D341Med (cell line): ENCODE measurements around the gene BRD3.

Experiments
- DNase-seq: peaks from one replicate; pipeline ENCODE4 v3.0.0; 2012; ENCODE audit warnings: low spot score

The BRD3 gene

DNA sequence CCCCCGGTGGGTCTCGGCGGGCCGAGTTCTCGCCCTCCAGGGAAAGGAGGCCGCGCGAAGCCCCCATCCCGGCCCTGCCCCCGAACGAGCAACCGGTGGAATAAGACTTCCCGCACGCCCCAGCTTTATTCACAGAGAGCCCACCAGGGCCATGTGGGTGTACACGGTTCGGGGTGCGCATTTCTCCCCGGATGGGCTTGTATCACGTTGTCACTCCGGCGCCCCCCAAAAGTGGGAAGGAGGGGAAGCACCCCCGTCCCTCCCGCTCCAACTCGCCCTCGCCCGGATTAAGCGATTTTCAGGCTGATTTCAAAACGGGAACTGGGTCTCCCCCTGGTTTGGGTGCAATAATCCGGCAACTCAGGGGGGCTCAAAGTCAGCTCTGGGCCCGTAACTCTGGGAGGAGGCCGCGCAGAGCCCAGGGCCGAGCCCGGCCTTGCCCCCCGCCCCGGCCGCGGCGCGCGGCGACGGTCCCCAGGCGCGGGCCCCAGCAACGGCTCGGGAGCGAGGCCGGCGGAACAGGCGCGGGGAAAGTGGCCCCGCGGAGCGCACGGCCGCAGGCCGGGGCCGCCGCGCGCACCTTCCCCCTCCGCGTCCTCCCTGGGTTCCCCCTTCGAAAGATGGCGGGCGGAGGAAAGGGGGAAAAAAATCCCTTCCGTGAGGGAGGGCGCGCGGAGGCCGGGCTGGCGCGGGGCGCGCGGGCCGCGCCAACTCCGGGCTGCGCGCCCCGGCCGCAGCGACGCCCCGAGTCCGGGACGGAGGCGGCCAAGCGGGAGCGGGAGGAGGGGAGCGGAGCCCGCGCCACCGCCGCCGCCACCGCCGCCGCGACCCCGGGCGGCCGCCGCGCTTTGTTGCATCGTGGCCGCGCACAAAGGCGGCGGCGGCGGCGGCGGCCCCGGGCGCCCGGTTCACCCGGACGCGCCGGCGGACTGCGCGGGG lies 644 bp downstream of the BRD3 start:
- peak; percentile 83 for DNase-seq

DNA sequence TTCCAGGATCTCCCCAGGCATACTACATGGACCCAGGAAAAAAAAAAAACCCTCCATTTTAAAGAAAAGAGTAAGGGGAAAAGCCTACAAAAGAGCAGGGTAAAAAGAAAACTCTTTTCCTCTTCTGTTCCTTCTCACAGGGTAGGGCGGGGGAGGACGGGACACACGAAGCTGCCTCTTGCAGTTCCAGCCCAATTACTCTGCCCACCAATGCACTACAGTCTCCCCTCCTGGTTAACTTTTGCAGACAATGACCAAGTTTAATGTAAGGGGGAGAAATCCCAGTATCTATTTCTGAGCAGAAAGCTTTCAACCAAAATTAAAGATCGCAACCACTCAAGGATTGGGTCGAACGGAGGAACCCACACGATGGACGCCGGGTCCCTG lies 1.3 kb downstream of the BRD3 start:
- DNase-seq, result no peak

DNA sequence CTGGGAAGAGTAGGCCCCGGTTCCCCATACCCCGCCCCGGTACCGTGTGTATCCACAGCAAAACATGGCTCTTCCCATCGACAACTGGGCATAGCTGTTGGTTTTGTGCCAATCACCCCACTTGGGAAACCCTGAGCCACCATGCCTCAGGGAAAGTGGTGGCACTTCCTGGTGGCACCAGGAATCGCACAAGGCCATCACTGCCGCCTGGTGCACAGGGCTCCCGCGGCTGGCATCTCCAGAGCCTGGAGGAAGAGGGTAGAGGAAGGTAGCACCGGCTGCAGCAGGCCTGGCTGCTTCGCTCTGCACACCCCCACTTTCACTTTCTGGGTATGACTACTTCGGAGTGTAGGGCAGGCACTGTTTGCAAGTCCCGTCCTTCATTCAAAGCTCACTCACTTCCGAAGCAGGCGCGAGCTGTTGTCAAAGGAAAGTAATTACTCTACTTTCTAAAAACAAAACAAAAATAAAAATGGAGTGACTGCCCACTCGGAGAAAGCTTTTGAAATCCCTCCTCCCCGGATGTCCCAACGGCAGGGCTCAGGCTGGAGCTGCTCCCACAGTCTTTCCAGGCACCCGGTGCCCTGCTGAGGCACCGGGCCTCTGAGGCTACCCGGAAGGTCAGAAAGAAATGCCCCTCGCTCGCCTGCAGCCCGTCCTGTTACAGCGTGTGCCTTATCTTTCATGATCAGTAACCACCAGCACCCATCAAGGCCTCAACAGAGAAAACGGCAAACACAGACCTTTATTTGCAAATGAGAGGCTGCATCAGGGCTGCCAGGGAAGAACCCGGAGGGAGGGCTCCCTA lies 2.0 kb downstream of the BRD3 start:
- peak; percentile 28 for DNase-seq

DNA sequence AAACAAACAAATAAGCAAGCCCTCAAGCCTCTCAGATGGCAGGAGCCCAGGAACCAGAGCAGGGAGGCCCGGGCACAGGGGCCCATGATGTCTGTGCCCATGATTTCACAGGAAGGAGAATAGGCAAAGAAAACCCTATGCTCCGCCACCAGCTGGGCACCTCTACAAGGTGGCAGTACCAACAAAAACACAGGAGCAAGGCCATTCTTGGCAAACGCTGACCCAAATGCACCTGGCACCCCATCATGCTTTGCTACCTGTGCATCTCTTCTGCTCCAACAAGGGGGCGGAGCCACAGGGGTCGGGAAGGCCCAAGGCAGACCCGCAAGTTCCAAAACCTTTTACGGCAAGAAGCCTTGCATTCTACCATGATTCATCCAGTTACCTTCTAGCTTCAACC lies 3.1 kb downstream of the BRD3 start:
- DNase-seq, result peak; percentile 7

DNA sequence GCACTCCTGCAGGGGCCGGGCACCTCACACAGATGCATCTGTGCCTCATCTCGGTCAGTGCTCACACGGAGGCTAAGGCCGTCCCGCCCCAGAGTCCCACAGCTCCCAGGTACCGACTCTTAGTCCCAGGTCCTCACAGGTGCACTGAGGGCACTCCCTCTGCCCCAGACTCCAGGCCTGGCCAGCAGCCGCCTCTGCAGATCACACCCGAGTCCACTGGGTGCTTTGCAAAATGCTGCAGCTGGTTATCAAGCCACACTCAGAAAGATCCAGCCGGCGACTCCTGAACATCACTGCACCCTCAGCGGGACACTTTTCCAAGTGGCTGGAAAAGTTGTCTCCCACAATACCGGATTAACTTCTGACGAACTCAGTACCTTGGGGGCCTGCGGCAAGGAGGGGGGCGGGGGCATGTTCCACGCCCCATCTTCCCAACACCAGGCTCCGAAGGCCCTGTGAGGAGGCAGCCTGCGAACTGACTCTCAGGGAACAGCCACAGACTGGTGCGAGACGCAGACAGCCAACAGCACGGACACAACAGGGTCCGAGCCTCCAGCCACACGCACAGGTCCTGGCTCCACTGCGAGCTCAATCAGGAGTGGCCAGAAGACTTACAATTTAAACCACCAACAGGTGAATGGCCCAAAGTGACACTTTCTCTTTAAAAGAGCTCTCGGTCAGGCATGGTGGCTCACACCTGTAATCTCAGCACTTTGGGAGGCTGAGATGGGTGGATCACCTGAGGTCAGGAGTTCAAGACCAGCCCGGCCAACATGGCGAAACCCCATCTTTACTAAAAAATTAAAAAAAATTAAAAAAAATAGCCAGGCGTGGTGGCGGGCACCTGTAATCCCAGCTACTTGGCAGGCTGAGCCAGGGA lies 4.0 kb downstream of the BRD3 start:
- DNase-seq, result peak; percentile 6

DNA sequence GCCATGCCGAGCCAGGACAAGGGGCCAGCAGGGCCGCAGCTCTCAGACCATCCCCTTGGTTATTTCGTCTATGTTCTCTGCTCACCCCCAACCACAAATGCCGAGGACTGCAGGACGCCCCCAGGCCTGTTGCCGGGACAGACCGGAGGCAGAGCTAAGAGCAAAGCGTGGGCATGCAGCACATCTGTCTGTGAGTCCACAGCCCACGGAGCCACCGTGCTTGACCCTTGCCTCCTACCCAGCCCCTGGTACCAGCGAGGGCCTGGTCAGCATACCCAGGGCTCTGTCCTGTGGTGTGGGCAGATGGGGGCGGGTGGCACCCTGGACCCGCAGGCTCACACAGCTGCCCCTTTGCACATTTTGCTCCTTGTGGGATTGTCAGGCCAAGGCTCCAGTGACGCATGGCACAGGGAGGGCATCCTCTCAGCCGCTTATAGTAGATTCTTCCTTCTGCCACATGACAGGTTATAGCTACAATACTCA lies 4.7 kb downstream of the BRD3 start:
- DNase-seq, result peak; percentile 6

DNA sequence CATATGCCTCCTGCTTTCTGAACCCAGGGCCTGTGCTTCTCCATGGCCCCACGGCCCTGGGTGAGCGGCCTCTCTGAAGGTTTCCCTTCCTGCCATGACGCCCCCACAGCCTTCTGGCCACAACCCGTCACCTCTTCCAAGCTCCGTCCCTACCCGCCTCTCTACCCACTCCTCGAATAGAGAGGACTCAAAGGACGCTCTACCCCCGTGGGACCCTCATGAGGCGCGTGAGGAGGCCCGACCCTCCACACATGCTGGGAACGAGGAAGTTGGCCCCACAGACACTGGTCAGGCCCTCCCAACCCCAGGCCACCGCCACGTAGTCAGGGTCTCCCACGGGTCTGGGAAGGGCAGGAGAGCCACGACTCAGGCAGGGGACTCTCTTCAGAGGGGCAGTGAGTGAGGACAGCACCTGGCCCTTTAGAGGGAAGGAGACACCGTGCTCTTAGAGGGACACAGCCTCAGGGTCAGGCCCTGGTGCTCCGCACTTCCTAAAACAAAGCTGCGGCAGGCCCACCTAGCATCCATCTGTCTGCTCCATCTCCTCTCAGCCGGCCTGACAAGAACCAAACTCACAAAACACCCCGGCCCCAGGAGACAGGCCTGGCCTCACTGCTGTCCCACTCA lies 5.3 kb downstream of the BRD3 start:
- peak; percentile 8 for DNase-seq

DNA sequence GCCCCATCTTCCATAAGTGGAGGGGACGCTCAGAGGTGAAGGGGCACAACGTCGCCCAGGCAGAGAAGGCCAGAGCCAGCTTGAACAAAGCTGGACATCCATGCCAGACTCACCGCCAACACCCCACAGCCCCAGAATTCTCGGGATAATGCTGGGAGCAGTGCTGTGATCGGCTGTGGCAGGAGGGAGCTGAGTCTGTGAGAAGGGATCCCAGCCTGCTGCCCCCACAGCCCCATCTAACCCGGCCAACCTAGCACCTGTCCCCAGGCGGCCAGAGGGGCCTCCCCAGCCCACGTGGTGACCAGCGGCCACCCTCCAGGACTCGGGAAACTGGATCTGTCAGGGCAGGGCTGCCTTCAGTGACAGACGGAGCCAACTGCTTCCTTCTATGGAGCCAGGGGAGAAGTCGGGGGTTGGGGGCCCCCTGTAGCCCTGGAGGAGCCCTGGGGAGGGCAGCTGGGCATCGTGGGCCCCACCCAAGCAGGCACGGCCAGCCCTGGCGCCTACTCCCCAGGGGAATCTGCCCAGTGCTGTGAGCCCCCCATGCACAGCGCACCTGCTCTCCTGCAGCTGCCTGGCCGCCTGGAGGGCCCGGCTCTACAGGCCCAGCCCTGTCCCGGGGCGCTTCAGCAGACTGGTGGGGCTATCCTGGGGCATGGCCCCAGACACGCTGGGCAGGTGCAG lies 6.0 kb downstream of the BRD3 start:
- DNase-seq, result peak; percentile 30

DNA sequence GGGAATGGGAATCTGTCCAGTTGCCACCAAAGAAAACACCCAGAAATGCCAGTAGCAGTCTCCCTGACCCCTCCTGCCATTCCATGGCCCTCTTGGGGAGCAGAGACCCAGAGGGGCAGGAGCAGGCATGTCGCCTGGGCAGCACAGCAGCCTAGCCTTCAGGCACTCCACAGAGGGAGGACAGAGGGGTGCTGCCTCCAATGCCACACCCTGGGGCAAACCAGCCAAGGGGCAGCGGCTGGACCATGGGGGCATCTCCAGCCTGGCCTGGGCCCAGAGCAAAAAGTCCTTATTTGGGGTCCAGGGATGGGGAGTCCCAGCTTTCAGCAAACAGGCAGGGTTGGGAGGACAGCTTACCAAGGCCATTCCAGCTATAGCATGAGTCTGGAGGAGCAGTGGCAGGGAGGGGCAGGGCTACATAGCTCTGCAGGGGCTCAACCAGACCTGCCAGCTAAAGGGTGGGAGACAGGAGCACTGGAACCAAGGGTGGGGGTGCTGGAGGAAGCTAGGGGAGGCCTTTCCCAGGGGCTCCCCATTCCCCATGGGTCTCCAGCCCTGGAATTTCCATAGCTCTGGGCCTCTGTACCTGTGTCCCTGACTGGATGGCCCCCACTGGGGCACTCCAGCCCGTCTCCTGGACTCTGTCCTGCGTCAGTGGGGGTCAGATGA lies 6.7 kb downstream of the BRD3 start:
- DNase-seq, result peak; percentile 30

DNA sequence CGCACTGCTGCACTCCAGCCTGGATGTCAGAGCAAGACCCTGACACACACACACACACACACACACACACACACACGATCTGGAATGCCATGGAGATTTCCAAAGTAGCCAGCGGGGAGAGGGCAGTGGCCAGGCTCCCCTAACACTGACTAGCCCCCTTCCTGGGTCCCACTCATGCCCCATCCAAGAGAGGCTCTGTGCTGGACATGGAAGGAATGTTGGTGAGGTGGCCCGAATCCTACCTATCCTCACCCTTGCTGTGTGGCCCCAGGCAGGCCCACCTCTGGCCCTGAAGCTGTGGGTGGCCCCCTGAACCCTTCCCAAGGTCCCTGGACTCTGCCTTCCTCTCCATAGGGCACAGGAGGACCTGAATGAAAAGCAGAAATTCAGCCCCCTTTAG lies 7.3 kb downstream of the BRD3 start:
- DNase-seq, result peak; percentile 6

DNA sequence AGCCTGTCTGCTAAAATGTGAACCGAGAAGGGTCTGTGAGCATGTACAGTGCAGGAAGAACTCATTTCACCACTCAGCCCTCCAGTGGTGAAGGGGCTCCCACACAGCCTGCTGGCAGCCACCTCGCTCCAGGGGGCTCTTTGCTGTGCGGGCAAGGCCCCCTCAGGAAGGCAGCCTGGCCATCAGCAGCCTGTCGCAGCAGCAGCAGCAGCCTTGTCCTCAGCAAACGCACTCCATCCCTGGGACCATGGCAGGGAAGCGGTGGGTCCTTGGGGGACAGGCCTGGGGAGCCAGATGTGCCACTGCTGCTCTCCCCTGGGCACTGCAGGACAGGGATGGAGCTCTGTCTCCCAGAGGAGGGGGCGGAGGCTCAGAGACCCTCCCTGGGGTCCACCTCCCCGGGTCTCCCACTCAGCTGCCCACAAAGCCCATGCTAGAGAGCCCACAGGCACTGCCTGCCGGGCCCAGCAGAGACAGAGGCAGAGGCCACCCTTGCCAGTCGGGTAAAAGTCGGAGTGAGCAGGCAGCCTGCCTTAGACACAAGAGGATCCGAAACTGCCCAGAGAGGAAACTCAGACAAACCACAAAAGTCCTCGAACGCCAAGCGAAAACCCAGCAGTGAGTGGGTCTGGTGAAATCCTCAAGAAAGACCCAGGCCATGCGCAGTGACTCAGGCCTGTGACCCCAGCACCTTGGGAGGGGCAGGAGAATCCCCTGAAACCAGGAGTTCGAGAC lies 8.0 kb downstream of the BRD3 start:
- DNase-seq, result peak; percentile 35

DNA sequence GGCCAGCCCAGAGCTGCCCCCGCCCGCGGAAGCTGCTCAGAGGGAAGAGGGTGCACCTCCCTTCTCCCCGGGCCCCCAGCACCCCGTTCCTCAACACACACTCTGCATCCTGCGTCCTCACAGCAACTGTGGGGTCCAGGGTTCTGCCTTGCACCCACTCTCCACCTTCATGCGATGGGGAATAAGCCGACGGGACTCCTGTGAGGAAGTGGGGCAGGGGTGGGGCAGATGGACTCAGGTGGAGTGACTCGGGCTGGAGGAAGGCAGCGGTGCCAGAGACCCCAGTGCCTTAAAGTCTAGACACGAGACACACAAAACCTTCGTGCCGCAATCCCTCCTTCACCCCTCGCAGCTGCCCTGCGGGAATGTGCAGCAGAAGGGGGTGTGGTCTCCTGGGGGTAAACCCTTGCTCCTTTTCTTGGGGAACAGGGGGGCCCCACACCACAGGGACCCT lies 8.6 kb downstream of the BRD3 start:
- peak; percentile 14 for DNase-seq

DNA sequence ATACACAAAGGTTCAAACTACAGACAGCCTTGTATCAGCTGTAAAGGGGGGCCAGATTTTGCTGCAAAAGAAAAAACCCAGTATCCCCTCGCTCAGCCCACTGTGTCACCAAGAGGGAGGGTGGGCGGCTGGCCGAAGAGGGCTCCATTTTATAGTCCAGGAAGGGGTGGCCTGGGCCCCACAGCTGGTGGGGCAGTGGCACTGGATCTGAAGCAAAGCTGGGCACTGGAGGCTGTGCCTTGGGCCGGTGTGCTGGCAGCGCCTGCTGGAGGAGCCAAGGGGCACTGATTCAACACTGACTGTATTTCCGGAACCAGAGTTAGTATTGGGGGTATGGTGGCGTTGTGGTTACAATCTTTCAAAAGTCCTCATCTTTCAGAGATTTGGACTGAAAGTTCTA lies 9.1 kb downstream of the BRD3 start:
- no peak for DNase-seq

DNA sequence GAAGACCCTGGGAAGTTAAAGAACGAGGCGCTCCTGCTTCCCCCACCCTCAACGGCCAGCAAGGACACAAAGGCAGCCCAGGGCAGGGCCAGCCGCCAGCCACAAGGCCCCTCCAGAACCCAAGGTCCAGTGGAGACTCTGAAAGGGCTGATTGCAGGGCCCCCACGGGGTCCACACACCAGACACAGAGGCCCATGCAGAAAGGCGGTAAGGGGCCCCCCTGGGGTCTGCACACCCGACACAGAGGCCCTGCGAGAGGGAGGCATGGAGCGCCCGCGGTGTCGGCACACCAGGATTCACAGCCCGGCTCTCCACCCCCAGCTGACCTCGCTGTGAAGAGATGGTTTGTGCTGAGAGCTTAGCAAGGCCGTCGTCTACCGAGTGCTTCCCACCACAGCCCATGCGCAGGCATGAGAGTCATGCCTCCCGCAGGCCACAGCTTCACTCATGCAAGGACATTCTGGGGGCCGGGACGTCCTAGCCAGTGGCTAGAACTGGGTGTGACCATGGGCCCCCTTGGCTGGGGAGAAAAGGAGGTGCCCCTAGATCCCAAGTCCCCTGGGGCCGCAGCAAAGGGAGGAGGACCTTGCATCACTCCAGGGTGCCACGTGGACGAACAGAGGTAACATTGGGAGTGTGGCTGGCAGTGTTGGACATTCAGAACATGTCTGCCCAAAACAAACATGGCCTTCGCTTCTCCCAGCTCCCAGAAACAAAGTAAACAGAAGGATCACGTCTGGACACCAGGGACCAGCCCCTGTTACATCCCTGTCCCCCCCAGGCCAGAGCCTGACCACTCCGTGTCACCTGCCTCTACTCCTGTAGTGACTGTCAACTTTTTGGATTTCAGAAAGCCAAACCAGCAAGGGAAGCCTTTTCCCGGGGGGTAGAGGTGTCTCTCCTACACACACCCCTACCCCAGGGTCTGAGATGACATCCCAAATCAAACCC lies 9.8 kb downstream of the BRD3 start:
- DNase-seq, result no peak

DNA sequence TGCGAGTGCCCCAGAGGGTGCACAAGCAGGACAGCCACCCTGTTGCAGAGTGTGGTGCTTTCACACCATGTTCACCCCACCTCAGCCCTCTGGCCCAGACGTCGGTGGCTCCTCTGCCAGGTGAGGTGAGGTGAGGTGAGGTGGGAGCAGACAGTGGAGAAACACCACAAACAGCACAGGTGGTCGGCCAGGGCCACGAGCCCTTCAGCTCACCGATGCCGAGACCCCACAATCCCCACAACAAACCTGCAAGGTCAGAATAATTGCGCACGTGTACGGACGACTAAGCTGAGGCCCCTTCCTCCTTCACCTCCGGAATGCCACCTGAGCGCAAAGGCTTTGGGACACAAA lies 10.5 kb downstream of the BRD3 start:
- no peak for DNase-seq

DNA sequence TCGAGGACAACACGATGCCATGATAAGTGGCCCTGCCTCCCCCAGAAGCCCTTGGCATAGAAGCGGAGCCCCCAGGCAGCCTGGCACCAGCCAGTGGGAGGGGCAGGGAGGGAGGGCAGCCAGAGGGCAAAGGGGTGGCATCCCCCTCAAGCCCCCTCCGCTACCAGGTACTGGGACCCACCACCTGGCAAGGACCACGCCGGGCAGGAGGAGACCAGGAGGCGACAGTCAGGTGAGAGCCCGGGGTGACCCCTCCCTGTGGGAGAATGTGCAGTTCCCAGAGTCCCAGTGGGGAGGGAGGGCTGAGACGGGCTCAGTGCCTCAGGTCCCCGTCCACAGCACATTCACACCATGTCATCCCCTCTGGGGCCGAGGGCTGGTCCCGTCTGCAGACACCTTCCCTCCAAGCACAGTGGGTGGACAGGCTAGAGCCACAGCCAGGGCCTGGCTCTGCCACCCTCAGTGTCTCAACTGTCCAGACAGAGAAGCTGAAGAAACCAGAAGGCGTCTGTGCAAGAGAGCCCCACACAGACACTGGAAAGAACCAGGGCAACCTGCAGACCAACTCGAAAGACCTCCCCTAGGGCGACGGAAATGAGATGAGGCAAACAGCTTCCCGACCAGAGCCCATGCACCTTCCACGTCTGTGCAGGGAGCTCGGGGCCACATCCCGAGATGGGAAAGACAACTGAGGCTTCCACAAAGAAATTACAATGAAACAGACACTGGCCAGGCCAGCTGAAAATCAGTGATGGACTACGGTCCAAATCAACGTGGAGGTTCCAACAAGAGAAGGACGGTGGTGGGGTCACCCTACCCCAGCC lies 11.1 kb downstream of the BRD3 start:
- no peak for DNase-seq

DNA sequence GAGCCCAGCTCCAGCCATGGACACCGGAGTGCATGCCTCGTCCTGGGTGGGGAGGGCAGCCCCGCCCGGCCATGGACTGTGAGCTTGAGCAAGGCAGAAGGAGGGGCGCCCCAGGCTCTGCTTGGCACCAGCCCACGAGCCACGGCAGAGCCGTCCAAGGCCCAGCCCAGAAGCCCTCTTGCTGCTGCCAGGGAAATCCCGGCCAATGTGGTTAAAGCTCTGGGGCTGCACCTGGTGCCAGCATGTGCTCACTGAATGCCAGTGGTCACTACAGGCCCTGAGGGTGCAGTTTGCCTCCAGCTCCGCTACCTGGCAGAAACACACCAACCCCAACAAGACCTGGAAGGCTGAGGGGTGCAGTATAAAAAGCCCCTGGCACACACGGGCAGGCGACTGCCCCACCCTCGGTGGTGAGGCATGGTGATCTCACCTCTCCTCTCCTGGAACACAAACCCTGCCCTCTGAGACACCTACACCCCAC lies 11.8 kb downstream of the BRD3 start:
- DNase-seq, result no peak
